SU-DHL-6 (cell line): ENCODE measurements around the gene IKZF2.

Source experiments
- EZH2phosphoT487 ChIP-seq: fragments of 200-600 bp; sonication (generic), shearing (Covaris generic); conservative IDR thresholded peaks from 2 replicates; pipeline ENCODE4 v1.6.1; 2018; ENCODE audit warnings: mild to moderate bottlenecking, antibody characterized with exemption, low read length, moderate library complexity, mixed read lengths
- TF ChIP-seq, protein P1 (sequence below): fragments of 200-600 bp; sonication (generic); IDR thresholded peaks from one replicate; pipeline ENCODE4 v1.5.1; 2017; ENCODE audit warnings: antibody characterized with exemption, mild to moderate bottlenecking, low read length, moderate library complexity; ENCODE audit not compliant: insufficient read depth, poor library complexity, severe bottlenecking

DNA sequence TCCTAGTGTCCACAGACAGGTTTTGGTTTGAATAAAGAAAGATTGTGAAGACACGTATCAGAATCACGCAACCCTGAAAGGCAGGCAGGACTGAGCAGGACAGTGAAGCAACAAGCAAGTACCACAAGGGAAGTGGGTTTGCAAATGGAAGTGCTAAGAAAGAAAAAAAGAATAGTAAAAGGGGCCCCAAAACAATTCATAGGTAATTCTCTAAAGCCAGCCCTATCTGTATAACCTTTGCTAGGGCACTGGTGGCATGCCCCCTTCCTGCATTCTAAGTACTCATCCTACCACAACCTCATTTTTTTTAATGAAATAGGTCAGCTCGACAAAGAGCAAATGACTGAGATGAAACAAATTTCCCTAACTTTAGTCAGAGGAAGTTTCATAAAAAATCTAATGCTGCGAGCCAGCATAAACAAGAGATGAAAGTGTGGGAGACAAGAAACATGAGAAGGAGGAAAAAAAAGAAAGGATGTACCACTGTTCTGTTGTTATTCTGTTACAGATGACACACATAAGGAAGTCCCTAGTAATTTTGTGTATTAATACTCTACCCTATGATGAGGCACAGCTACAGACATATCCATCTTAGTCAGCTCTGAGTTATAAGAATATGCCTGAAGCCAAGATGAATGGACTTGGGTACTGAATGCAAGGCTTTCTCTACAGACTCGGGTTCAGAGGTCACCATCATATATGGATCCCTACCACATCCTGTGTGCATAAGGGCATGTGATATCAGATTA, 32.2 kb downstream of the IKZF2 start:
- TF ChIP-seq, protein P1, sequence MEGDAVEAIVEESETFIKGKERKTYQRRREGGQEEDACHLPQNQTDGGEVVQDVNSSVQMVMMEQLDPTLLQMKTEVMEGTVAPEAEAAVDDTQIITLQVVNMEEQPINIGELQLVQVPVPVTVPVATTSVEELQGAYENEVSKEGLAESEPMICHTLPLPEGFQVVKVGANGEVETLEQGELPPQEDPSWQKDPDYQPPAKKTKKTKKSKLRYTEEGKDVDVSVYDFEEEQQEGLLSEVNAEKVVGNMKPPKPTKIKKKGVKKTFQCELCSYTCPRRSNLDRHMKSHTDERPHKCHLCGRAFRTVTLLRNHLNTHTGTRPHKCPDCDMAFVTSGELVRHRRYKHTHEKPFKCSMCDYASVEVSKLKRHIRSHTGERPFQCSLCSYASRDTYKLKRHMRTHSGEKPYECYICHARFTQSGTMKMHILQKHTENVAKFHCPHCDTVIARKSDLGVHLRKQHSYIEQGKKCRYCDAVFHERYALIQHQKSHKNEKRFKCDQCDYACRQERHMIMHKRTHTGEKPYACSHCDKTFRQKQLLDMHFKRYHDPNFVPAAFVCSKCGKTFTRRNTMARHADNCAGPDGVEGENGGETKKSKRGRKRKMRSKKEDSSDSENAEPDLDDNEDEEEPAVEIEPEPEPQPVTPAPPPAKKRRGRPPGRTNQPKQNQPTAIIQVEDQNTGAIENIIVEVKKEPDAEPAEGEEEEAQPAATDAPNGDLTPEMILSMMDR, result no peak
- TF ChIP-seq EZH2phosphoT487, result no peak
